ENCODE measurements around the gene NFX1.

DNA sequence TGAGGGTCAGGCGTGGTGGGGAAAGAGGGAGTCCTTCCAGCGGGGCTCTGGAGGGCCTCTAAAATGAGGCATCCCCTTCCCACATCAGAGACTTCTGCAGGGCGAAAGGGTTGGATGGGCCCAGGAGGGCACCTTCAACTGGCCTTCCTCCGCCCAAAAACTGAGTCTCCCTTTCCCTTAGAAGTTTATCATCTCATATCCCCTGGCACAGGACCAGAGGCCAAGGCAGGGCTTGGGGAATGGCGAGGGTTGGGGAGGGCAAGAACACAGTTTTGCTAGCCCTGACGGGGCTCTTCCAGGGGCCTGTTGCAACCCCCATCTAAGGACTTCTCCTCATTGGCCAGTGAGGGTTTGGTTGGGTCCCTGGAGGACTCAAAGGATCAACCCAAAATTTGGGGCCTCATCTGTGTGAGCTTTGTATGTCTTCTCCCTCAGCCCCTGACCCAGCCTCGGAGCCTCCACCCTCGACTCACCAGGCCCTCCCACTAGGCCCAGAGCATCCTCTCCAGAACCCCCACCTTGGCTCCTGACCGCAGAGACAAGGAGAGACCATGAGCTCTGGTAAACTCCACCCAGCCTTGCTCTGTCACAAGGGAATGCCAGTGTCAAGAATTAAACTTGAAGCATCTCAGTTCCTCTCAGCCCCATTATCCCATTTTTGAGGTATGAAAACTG lies 87.9 kb downstream of the NFX1 start:
- TF ChIP-seq TOX (CRISPR knock-in tag; IDR thresholded peaks at IDR 0.05; ENCODE audit: borderline replicate concordance): no peak
- no peak for TF ChIP-seq RARB (CRISPR knock-in tag; IDR thresholded peaks at IDR 0.05)
- no peak for TF ChIP-seq GLIS3 (CRISPR knock-in tag; IDR thresholded peaks at IDR 0.05)
- no peak for TF ChIP-seq CSDC2 (CRISPR knock-in tag; IDR thresholded peaks at IDR 0.05)
- no peak for TF ChIP-seq ZFP3 (CRISPR knock-in tag; IDR thresholded peaks at IDR 0.05)
- TF ChIP-seq BACH2 (CRISPR knock-in tag; IDR thresholded peaks at IDR 0.05; ENCODE audit: borderline replicate concordance): no peak
- TF ChIP-seq ESRRG (CRISPR knock-in tag; IDR thresholded peaks at IDR 0.05): no peak
- no peak for TF ChIP-seq ZFP30 (CRISPR knock-in tag; IDR thresholded peaks at IDR 0.05)
- TF ChIP-seq ARNTL (CRISPR knock-in tag; IDR thresholded peaks at IDR 0.05; ENCODE audit: borderline replicate concordance, low read depth): no peak
- no peak for TF ChIP-seq TCF4 (CRISPR knock-in tag; IDR thresholded peaks at IDR 0.05; ENCODE audit: borderline replicate concordance)
- TF ChIP-seq, protein P1, sequence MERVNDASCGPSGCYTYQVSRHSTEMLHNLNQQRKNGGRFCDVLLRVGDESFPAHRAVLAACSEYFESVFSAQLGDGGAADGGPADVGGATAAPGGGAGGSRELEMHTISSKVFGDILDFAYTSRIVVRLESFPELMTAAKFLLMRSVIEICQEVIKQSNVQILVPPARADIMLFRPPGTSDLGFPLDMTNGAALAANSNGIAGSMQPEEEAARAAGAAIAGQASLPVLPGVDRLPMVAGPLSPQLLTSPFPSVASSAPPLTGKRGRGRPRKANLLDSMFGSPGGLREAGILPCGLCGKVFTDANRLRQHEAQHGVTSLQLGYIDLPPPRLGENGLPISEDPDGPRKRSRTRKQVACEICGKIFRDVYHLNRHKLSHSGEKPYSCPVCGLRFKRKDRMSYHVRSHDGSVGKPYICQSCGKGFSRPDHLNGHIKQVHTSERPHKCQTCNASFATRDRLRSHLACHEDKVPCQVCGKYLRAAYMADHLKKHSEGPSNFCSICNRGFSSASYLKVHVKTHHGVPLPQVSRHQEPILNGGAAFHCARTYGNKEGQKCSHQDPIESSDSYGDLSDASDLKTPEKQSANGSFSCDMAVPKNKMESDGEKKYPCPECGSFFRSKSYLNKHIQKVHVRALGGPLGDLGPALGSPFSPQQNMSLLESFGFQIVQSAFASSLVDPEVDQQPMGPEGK (CRISPR knock-in tag; IDR thresholded peaks at IDR 0.05; ENCODE audit: borderline replicate concordance): no peak
- TF ChIP-seq, protein P2, sequence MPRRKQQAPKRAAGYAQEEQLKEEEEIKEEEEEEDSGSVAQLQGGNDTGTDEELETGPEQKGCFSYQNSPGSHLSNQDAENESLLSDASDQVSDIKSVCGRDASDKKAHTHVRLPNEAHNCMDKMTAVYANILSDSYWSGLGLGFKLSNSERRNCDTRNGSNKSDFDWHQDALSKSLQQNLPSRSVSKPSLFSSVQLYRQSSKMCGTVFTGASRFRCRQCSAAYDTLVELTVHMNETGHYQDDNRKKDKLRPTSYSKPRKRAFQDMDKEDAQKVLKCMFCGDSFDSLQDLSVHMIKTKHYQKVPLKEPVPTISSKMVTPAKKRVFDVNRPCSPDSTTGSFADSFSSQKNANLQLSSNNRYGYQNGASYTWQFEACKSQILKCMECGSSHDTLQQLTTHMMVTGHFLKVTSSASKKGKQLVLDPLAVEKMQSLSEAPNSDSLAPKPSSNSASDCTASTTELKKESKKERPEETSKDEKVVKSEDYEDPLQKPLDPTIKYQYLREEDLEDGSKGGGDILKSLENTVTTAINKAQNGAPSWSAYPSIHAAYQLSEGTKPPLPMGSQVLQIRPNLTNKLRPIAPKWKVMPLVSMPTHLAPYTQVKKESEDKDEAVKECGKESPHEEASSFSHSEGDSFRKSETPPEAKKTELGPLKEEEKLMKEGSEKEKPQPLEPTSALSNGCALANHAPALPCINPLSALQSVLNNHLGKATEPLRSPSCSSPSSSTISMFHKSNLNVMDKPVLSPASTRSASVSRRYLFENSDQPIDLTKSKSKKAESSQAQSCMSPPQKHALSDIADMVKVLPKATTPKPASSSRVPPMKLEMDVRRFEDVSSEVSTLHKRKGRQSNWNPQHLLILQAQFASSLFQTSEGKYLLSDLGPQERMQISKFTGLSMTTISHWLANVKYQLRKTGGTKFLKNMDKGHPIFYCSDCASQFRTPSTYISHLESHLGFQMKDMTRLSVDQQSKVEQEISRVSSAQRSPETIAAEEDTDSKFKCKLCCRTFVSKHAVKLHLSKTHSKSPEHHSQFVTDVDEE (CRISPR knock-in tag; IDR thresholded peaks at IDR 0.05): no peak
- TF ChIP-seq ZC3H10 (CRISPR knock-in tag; IDR thresholded peaks at IDR 0.05): no peak

Measured in SK-N-SH treated with all-trans-retinoic acid at 6 μM for 48 hours (cell line).